ENCODE results near the gene AP4S1. TPM values are rescaled to one million over a fixed set of nuclear protein-coding genes. Genes with fewer than 3 reads are reported as not detected.

AP4S1 gene
- total RNA-seq, 1 experiment from 2014 or later = 7.2 TPM

GRCh38 chr14:31006703-31007102 is 18.7 kb upstream of the AP4S1 start:
- DNase-seq (ENCODE audit: low read depth) = no peak

GRCh38 chr14:31009836-31010574 is 15.4 kb upstream of the AP4S1 start:
- DNase-seq (ENCODE audit: low read depth) = no peak

- DNase-seq (ENCODE audit: low read depth) = no peak
These were observed 14.5 kb upstream of the AP4S1 start for GRCh38 chr14:31010935-31011334.

GRCh38 chr14:31013841-31014240 is 11.6 kb upstream of the AP4S1 start:
- no peak for DNase-seq (ENCODE audit: low read depth)

- DNase-seq (ENCODE audit: low read depth) = no peak
These were observed 7.3 kb upstream of the AP4S1 start for GRCh38 chr14:31018057-31018645.

GRCh38 chr14:31020834-31021575 is 4.4 kb upstream of the AP4S1 start:
- DNase-seq (ENCODE audit: low read depth) = no peak

- DNase-seq (ENCODE audit: low read depth) = no peak
These were observed 3.9 kb upstream of the AP4S1 start for GRCh38 chr14:31021576-31021949.

GRCh38 chr14:31022386-31022785 is 3.1 kb upstream of the AP4S1 start:
- no peak for DNase-seq (ENCODE audit: low read depth)

- DNase-seq (ENCODE audit: low read depth) = no peak
These were observed 1.4 kb upstream of the AP4S1 start for GRCh38 chr14:31024010-31024480.

GRCh38 chr14:31024577-31025366 is 677 bp upstream of the AP4S1 start:
- no peak for DNase-seq (ENCODE audit: low read depth)

GRCh38 chr14:31026077-31026449 is 614 bp downstream of the AP4S1 start, which contains the start of gene STRN3:
TSS of gene STRN3 (minus strand) at chr14:31026379. CDS start at chr14:31026185, 194 bp downstream.
- no peak for DNase-seq (ENCODE audit: low read depth)

- DNase-seq (ENCODE audit: low read depth) = peak; percentile 96
These were observed 1.2 kb downstream of the AP4S1 start for GRCh38 chr14:31026450-31027235.

- DNase-seq (ENCODE audit: low read depth) = no peak
These were observed 2.4 kb downstream of the AP4S1 start for GRCh38 chr14:31027847-31028246.

- no peak for DNase-seq (ENCODE audit: low read depth)
These were observed 3.8 kb downstream of the AP4S1 start for GRCh38 chr14:31029016-31029970.

- no peak for DNase-seq (ENCODE audit: low read depth)
These were observed 5.0 kb downstream of the AP4S1 start for GRCh38 chr14:31030469-31030868.

GRCh38 chr14:31036552-31036951 is 11.1 kb downstream of the AP4S1 start:
- DNase-seq (ENCODE audit: low read depth) = no peak

GRCh38 chr14:31037709-31038221 is 12.3 kb downstream of the AP4S1 start:
- DNase-seq (ENCODE audit: low read depth) = no peak

- peak; percentile 12 for DNase-seq (ENCODE audit: low read depth)
These were observed 13.2 kb downstream of the AP4S1 start for GRCh38 chr14:31038521-31039166.

- no peak for DNase-seq (ENCODE audit: low read depth)
These were observed 16.9 kb downstream of the AP4S1 start for GRCh38 chr14:31042300-31042699.
